ENCODE results near the gene PTGR3.

PTGR3 gene

DNA sequence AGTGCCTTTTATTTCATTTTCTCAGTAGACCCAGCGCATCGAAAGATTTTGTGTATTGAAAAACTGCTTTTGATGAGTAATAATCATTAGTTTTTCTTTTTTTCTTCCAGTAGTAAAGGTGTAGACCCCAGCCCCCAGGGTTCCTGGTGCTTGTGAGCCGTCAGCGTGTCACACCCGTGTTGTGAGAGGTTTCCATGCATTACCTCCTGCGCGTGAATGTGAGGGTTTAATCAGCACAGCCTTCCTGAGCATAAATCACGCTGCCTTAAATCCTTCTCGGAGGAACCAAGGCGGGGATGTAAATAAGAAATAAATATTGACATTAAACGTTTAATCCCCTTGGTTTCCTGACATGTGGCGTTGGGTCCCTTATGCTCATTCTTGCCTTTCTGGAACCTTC is 26.0 kb upstream of the PTGR3 start:
- DNase-seq, result no peak

DNA sequence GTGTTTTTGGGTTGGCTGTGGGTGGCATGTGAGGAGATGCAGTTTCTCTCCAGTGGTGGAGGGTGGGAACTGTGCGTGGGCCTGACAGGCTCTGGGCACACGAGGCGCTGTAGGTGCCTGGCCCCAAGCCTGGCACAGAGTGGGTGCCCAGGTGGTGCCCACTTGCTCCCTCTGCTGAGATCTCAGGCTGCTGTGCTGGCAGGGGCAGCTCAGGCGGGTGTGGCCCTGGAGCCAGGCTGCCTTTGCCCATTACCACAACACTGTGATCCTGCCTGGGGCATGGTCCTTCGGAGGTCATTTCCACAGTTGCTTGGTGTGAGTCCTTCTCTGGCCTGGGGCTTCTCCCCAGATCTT is 22.1 kb upstream of the PTGR3 start:
- DNase-seq, result no peak

DNA sequence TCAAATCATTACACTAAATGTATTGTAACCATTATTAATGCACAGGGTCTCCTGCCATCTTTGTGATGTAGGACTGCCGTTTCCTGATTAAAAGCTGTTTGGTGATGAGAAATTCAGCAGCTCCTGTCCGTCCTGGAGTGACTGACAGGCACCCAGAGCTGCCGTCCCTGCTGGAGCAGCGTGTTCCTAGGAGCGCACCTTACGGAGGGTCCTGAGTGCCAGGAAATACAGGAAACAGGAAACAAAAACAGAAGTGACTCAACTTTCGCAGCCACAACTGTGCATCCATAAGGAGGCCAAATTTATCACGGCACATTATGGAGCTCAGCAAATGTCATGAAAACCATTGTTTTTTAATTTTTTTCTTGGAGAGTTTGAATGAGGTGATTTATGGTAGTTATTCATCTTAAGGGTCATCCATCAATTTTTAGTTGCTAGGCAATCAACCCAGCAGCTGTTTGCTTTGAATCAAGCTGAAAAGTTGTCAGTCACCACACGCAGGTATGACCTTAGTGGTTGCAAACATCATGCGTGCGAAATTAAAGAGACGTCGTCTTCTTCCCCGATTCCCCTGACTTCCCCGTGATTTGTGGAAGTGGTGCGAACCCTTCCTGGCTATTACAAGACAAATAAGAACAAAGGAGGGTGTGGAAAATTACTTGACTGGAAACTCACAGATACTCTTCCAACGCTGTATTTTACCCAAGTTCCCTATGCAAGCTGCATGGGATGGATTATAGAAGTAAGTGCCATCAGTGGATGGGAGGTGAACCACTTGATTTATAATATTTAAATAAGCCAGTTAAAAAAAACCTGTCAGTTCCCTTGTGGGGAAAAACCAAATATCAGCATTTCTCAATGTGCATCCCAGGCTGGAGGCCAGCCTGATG is 21.5 kb upstream of the PTGR3 start:
- DNase-seq, result no peak

DNA sequence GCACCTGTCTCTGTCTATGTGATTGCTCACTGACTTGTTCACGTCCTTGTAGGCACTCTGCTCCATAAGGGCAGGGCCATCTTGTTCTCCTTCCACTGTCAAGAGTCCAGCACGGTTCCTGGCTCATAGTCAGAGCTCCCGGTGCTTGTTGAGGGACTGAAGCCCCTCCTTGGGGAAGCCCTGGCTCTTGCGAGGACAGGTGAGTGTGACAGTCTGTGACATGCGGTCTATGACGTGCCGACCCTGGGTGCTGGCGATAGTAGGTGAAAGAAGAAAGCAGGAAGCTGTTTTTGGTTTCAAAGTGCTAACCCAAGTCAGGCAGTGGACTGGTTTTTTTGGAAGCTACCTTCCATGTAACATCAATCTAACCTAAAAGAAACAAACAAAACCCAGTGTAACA is 20.5 kb upstream of the PTGR3 start:
- no peak for DNase-seq

DNA sequence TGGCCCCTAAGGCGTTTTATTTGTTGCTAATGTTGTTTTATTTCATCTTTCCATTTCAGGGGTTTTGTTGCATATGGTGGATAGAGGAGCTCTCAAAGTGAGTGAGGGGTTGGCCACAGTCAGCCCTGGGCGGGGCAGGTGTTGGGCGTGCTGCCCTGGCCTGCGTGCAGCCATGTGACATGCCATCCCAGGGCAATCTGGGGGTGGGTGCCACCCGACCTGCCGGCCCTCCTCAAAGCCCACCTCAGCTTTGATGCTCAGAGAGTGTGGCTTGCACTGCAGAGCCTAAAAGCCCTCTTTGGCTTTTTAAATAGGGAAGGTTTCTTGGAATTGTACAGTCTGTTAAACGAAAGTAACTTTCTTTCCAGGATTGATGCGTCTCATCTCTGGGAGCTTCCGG is 20.0 kb upstream of the PTGR3 start:
- no peak for DNase-seq

DNA sequence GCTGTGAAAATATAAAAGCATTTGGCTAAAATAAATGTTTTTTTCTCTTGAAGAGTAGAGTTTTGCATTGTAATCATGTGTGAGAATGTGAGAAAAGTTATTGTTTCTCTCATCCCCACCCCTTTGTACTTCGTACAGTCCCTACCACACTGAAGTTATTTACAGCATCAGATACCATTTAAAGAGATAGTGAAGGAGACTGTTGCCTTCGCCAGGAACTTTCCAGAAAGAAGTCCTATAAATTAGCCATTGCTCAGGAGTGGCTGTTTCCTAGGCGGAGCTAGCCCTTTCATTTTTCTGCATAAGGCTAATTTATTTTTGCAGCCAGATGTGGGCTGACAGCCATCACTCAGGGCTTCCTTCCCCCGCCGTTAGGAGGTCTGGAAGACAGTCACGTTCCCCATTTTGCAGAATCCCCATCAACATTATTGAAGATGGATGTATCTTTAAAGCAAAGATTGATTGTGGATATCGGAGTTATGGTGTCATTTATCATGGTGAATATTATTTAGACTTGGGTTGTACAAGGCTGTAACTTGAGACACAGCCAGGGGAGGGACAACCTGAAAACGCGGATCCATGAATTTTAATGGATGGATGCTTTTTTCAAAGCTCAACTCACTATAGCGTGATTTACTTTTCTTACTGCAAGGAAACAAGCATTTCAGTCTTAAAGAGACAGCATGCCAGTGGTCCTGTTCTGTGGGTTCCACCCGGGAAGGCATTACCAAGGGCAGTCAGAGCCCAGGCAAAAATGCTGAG is 18.8 kb upstream of the PTGR3 start:
- DNase-seq, result no peak

DNA sequence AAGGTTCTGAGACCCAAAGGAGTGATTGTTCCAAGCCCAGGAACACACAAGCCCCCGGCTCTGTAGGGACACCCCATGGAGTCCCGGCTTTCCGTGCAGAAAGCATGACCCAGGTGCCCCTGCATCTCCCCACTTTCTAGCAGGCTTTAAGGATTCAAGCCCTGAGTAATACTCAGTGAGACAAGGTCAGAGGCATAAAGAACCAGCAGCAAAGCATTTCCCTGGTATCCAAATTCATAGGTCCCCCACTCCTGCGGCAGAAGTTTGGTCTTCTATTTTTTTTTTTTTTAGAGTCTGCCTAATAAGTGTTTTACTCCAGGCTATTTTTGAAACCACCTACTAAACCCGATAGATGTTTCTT is 18.0 kb upstream of the PTGR3 start:
- no peak for DNase-seq

DNA sequence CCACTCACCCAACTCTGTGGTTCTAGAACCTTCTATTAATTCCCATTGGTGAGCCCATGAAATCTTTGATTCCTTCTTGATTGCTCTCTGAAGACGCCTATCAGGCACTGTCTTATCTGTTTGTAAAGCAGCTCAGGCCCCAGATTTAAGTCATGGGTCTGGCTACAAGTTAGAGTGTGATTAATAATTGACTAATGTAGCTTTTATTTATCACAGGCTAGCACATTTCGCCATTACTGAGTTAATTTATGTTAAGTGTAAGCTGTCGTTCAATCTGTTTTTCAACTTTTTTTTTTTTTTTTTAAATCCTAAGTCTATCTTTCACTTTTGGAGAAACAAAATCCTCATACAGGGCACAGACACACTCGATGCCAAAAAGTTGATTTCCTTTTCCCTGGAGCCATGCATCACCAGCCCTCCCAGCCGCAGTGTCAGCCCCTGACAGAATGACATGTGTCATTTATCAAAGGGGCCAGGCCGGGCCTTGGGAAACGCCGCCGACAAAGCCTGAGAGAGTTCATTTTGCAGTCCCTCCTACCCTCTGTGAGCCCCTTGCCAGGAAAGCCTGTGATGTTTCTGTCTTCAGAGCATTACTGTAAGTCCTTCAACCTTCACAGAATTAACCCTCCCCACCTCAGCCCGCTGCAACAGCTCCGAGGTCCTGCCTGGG is 17.5 kb upstream of the PTGR3 start:
- no peak for DNase-seq

DNA sequence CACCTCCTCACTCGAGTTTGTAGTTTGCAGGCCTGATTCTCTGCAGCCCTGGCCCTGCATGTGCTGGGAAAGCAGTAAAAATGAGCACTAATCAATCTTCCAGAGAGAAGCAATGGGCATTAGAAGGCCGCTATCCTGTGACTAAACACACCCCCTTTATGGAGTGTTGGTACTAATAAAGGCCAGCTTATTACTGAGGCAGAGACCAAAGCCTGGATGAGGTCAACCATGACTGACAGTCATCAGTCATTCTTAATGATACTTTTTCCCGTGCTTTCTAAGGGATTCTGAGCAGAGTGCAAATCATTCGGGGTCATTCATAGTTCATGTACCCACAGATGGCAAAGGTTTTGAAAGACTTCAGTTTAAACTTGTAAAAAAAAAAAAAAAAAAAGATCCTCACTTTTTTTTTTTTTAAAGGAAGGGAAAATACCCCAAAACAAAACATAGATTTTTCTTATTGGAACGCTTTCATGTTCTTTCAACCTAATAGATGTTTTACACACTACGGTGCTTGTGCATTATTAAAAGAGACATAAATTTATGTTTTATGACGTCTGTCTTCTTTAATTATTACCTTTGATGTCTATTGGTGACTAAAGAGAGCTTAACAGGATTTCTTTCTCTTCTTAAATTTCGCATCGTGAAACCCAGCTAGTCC is 14.9 kb upstream of the PTGR3 start:
- peak in 1 of 2 donors; percentile 34 for DNase-seq

DNA sequence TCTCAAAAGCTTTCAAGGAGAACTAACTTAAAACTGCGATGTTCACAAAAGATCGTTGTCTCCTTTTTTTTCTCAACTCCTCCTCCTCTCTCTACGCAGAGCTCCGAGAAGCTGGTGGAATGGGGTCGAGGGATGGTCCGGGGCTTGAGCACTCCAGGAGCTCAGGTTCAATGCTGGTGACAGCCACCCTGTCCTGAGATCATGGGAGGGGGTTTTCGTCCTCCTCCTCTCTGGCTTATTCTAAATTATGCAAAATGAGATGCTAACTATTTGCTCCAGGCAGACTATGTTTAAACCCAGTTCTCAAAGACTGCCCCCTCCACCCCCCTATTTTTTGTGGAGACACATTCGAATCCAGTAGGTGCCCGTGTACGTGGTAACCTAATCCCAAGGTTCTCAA is 13.5 kb upstream of the PTGR3 start:
- DNase-seq, result no peak

DNA sequence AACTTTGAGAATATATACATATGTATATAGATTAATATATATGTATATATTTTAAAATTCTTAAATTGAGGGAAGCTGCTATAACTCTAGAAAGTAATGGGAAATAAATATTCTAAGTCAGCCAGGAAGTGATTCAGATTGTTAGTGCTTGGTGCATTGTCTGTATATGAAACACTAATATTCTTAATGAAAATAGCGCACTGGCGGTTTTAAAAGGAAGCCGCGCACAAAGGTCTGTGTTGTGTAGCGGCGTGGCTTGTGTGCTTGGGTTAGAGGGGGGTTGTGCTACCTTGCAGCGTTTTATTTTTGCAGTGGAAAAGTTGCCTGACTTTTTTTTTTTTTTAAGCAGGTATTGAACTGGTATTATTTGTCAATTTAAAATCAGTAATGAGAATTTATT is 13.0 kb upstream of the PTGR3 start:
- DNase-seq, result no peak

DNA sequence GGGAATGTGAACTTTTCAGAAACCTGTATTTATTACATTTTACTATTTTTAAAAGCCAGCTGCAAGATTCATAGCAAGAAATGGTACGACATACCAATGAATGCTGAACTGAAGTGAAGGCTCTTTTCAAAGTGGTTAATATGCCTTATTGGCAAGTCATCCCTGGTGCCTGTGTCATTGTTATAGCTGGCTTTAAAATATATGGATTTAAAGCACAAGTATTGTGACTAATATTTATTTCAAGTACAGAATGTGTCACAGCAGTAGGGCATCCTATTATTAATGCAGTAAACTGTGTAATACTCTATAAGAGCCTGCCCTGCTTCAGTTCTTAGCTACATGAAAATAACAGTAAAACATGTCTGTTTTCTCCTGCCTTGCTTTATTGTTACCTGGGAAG is 12.5 kb upstream of the PTGR3 start:
- no peak for DNase-seq

DNA sequence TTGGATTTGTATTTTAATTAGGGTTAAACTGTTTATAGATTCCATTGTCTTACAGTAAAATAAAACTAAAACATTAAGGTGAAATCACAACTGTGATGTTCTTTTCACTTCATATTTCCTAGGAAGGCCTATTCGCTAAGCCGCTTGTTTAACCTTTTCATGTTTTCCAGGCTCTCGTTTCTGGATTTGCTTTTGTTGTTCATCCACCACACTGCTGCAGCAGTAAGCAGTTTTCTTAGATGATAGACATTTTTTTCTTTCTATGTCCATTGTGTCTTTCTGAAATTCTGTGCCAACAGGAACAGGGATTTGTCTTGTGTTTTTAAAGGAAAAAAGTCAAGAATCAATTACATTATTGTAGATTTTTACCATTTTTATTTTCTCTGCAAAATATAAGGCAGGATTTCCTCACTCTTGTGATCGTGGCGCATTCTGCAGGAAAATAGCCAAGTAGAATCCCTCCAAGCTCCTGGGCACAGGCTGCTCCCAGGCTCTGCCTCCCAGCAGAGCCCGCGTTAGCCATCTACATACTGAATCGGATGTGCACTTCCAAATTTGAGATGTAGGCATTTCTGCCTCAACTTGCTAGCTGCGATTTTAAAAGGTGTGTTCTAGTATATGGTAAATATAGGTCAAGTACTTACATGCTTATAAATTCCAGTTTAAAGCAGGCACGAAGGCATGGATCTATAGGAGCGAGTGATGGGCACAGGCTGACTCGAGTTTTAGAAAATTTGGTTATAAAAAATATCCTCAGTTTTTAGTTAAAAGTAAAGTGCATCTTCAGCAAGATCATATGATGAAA is 11.8 kb upstream of the PTGR3 start:
- DNase-seq, result no peak

DNA sequence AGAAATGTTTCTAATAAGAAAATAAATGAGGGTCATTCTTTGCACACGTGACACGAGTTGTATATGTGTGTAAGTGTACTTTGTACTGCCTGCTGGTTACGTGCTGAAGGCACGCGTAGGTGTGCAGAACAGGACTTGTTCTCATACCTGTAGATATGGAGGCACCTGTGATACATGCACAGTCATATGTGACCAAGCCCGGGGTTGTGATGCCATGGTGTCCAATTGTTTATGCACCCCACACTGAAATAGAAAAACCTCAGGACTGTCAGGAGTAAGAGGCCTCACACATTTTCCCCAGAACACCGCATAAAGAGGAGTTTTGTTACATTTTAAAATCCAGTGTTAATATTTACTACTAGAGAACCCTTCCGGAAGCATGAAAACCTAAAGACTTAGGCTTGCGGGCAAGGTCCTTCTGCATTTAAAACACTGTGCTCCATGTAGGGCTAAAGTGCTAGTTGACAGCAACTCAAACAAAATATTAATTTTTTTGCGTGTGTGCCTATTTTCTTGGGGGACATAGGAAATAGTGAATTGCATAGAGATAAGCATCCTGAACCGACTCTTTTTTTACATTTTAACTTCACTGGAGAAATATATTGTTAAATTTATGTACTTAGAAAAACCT is 10.9 kb upstream of the PTGR3 start:
- DNase-seq, result no peak

DNA sequence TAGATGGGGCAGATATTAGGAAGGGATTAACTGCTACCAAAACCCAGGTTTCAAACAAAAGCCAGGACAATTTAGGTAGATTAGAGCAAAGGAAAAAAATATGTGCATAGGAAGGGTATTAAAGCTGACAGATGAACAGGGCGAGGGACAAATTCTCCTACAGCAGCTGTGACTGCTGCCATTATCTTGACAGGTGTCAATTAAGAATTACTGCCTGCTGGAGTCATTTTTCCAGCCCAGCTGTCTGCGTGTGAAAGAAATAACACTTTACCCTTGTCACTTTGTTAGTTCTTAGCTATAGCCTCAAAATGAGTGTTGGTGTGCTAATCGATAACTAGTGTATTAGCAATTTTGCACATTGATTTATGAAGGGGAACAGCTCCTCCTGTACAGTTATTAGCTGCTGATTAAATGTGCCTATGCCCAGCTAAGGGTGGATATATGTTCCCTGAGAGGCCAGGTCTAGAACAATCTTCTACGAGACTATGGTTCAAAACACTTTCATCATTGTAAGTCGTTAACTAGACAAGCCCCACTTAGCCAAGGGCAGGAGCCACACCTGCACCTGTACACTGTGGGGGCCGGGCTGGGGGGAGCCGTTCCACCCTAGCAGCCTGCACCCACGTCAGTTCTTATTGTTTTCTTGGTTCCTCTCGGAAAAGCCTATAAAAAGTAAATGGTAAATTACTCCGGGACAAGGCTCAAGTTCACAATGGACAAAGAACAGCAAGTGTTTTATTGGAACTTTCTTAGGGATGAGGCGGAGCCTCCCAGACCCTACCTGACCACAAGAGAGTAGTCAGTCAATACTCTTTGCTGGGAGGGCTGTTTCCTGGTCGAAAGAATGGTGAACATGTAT is 9.4 kb upstream of the PTGR3 start:
- no peak for DNase-seq

DNA sequence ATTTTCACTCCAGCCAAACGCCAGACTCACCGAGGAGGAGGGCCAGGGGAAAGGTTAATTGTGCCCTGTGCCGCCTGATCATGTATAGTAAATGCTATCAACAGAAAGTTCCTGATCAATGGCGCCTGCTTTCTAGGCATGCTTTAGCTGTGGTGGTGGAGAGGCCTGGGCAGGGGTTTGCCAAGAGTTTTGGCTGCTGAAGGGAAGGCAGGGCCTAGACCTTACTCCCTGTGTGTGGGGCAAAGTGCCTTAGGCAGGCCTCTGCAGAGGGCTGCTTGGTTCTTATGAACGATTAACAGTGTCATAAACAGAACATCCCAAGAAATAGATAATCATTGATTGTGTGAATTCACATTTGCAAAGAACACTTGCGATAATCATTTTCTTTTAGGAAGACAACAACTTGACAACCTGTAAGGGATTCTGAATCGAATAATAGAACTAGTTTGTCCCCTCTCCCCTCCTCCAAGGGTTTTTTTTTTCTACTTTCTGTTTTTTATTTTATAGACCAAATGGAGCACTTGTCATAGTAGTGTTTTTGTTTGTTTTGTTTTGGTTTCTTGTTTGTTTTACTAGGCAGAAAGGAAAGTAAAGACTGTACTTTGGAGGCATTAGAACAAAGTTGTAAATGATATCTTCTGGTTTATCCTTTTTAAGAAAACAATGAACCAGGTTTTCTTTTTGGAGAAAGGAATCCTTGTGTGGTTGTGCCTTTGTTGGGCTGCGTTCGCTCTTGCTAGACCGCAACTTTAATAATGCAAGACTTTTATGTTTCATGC is 8.2 kb upstream of the PTGR3 start:
- no peak for DNase-seq

DNA sequence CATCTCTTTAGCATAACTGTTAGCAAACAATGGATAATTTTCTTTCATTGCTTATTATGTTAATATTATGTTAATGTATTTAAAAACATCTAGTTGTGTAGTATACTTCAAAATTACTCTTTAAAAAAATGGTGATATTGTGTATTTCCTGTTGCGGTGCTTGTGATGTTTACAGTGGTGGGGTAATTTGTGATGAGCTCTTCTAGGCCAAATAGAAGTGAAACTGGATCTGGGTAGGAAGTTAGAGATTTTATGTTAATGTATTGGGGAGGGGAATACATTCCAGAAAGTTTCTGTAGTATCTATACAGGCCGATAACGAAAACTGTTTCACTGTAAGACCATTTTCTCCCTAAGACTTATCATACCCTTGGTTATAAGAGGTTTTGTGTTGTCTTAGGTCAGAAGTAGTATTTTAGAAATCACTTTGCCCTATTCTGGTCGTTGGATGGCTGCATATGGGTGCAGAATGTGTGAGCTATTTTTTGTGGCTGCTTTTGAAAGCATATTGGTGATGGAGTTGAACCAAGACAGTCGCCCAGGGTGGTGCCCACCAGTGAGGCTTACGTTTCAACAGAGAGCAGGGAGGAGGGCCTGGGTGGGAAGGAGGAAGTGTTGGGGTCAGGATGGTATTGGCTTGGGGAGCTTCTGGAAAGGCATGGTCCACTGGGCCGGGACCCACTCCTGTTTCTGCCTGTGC is 7.4 kb upstream of the PTGR3 start:
- peak; percentile 28 to 35 for DNase-seq

DNA sequence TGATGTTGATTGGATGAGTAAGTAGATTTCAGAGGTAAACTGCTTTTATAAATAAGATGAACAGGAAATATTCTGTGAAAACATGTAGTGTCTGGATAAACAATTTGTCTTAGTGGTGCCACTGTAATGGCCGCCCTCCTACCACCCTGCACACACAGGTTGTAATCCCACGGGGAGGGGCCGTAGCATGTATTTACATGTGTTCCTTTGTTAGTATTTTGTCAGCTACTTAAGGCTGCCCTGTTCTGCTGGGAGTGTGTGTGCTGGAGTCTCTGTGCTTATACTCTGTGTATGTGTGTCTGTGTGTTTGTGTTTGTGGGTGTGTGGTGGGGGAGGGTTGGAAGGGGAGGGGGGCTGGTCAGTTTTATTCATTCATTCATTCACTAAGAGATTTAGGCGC is 6.7 kb upstream of the PTGR3 start:
- no peak for DNase-seq

DNA sequence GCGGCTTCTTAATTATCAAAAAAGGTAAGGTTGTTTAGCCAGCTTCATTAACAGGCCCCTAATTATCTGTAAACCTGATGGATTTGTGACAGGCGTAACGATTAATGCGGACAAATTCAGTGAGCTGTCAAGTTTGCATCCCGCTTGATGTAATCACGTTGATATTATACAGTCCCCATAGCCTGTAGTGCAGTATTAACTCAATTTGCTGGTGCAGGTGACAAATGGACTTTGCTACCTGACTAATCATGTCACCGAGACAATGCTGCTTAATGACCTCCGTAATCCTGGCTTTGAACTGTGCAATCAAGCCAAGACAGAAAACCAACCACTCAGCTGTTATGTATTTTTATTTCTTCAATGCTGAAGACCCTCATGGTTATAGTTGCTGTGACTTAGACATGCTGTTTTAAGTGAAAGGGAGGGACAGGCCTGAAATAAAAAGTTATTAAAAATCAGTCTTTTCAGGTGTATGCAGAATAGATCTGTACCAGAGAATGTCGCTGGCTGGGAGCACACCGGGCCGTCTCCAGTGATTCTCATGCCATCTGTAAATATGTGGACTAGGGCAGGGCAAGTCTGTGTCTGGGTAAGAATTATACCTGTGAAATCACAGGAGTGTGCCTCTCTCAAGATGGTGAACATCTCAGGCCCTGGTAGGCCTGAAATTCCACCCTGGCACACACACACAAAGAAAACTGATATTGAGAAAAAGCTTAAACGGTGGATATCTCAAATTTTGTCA is 6.0 kb upstream of the PTGR3 start:
- DNase-seq, result no peak
